HCT116 (cell line): ENCODE measurements around the gene HSPBAP1. TPM values are rescaled to one million over a fixed set of nuclear protein-coding genes. Genes with fewer than 3 reads are reported as not detected.

Experiments
- ATAC-seq: fragments of 200-7000 bp; cut with Tn5 transposase; 2 replicates; pipeline ENCODE4 v1.9.1; 2020; ENCODE audit warnings: mild to moderate bottlenecking, moderate library complexity
- BruUV-seq: library from RNA; stranded (reverse); fragments of 400-500 nt; replicated peaks from 2 replicates; lab custom pipeline; 2021; lab: Mats Ljungman, UMichigan
- CTCF ChIA-PET: fragments of 300-600 bp; sonication (Branson Sonifier 250); formaldehyde crosslinking; loops from one replicate; lab custom pipeline; 2021; ENCODE audit warnings: antibody characterized with exemption; lab: Charles Lee
- POLR2A ChIA-PET: fragments of 300-600, 350-600 bp; sonication (Branson Sonifier 250); formaldehyde crosslinking; loops from one replicate; lab custom pipeline; 2021; ENCODE audit warnings: antibody characterized with exemption; lab: Charles Lee
- RAD21 ChIA-PET, 2 experiments: fragments of 300-600 bp; sonication (Branson Sonifier 250); formaldehyde crosslinking; loops; one replicate each; lab custom pipeline; 2023; ENCODE audit warnings: low total read pairs in 2 of 2; ENCODE audit not compliant: uncharacterized antibody in 2 of 2, unreplicated experiment in 2 of 2, low non-redundant PET in 1 of 2; lab: Charles Lee
- DNase-seq: peaks from one replicate; pipeline ENCODE4 v3.0.0-alpha.2; 2010; ENCODE audit warnings: low read depth, low spot score
- H2AFZ ChIP-seq: fragments of 200-600 bp; shearing (Covaris generic), sonication (generic); 2 replicates; pipeline ENCODE4 v1.6.1; 2017; ENCODE audit warnings: low read depth, mixed run types, mixed read lengths, antibody characterized with exemption, low read length; ENCODE audit not compliant: poor library complexity, severe bottlenecking
- H3K27ac ChIP-seq: 2 replicates; pipeline ENCODE4 v1.5.1; 2012; ENCODE audit warnings: low read depth, low read length
- H3K27me3 ChIP-seq: fragments of 200-600 bp; sonication (generic); 2 replicates; pipeline ENCODE4 v1.6.1; 2016; ENCODE audit warnings: mixed run types, low read length, mixed read lengths; ENCODE audit not compliant: insufficient read depth
- H3K36me3 ChIP-seq, 2 experiments: fragments of 200-500 bp in 1 of 2; fragments of 200-600 bp in 1 of 2; sonication (Bioruptor generic) in 1 of 2; sonication (generic) in 1 of 2; 2 replicates each; pipeline versions ENCODE4 v1.5.1 to v1.6.1; 2014 to 2016; ENCODE audit warnings: low read length in 2 of 2, inconsistent platforms in 1 of 2, mixed read lengths in 1 of 2, mixed run types in 1 of 2; ENCODE audit not compliant: insufficient read depth in 2 of 2, control insufficient read depth in 1 of 2
- H3K4me1 ChIP-seq, 2 experiments: fragments of 200-600 bp in 1 of 2; sonication (generic) in 1 of 2; 2 replicates each; pipeline versions ENCODE4 v1.5.1 to v1.6.1; 2012 to 2017; ENCODE audit warnings: low read length in 2 of 2, inconsistent platforms in 1 of 2, mild to moderate bottlenecking in 1 of 2, mixed read lengths in 1 of 2, mixed run types in 1 of 2, moderate library complexity in 1 of 2; ENCODE audit not compliant: insufficient read depth in 2 of 2, control insufficient read depth in 1 of 2
- H3K4me2 ChIP-seq: fragments of 200-600 bp; sonication (generic); 2 replicates; pipeline ENCODE4 v1.6.1; 2017; ENCODE audit warnings: mixed run types, low read length, mixed read lengths
- H3K4me3 ChIP-seq, 2 experiments: fragments of 200-600 bp in 1 of 2; sonication (generic) in 1 of 2; replicated peaks in 1 of 2; 2 replicates each; pipeline ENCODE4 v1.5.1; 2011 to 2016; ENCODE audit warnings: low read length in 2 of 2, control low read depth in 1 of 2, low read depth in 1 of 2, mild to moderate bottlenecking in 1 of 2, mixed read lengths in 1 of 2, mixed run types in 1 of 2
- H3K79me2 ChIP-seq: fragments of 200-600 bp; sonication (generic); 2 replicates; pipeline ENCODE4 v1.6.1; 2017; ENCODE audit warnings: mild to moderate bottlenecking, mixed run types, low read length, moderate library complexity, mixed read lengths; ENCODE audit not compliant: insufficient read depth
- H3K9ac ChIP-seq: fragments of 200-600 bp; sonication (generic); 2 replicates; pipeline ENCODE4 v1.6.1; 2016; ENCODE audit warnings: low read length, mixed read lengths
- H3K9me2 ChIP-seq: fragments of 200-600 bp; sonication (generic), shearing (Covaris generic); 2 replicates; pipeline ENCODE4 v1.6.1; 2017; ENCODE audit warnings: mixed run types, mild to moderate bottlenecking, moderate library complexity; ENCODE audit not compliant: insufficient read depth
- H3K9me3 ChIP-seq, 2 experiments: fragments of 200-500 bp in 1 of 2; fragments of 200-600 bp in 1 of 2; sonication (Bioruptor generic) in 1 of 2; sonication (generic) in 1 of 2; 2 replicates each; pipeline ENCODE4 v1.6.1; 2014 to 2017; ENCODE audit warnings: low read length in 2 of 2, mixed read lengths in 2 of 2, inconsistent platforms in 1 of 2, low read depth in 1 of 2, mild to moderate bottlenecking in 1 of 2, mixed run types in 1 of 2, moderate library complexity in 1 of 2; ENCODE audit not compliant: control insufficient read depth in 1 of 2, insufficient read depth in 1 of 2
- H4K20me1 ChIP-seq: fragments of 200-600 bp; sonication (generic), shearing (Covaris generic); 2 replicates; pipeline ENCODE4 v1.6.1; 2017; ENCODE audit warnings: mixed run types, mild to moderate bottlenecking, moderate library complexity; ENCODE audit not compliant: insufficient read depth
- ATF3 ChIP-seq: IDR thresholded peaks from 2 replicates; pipeline ENCODE4 v1.6.1; 2012
- CBX3 ChIP-seq: IDR thresholded peaks from 2 replicates; pipeline ENCODE4 v1.6.1; 2012; ENCODE audit warnings: low read depth
- CEBPB ChIP-seq: IDR thresholded peaks from 2 replicates; pipeline ENCODE4 v1.6.1; 2012; ENCODE audit warnings: low read depth
- CTCF ChIP-seq, 3 experiments: fragments of 200-600 bp in 1 of 3; sonication (generic) in 1 of 3; IDR thresholded peaks in 2 of 3; conservative IDR thresholded peaks in 1 of 3; 2 replicates each; pipeline ENCODE4 v1.5.1; 2012 to 2017; ENCODE audit warnings: low read depth in 2 of 3, low read length in 2 of 3, antibody characterized with exemption in 1 of 3, borderline replicate concordance in 1 of 3, control low read depth in 1 of 3, mild to moderate bottlenecking in 1 of 3, mixed read lengths in 1 of 3, mixed run types in 1 of 3, moderate library complexity in 1 of 3; ENCODE audit not compliant: insufficient read depth in 1 of 3
- EZH2phosphoT487 ChIP-seq: fragments of 200-600 bp; IDR thresholded peaks from 2 replicates; pipeline ENCODE4 v1.6.1; 2018; ENCODE audit warnings: antibody characterized with exemption, borderline replicate concordance
- FOSL1 ChIP-seq: IDR thresholded peaks from 2 replicates; pipeline ENCODE4 v1.6.1; 2012; ENCODE audit warnings: low read depth
- JUND ChIP-seq: IDR thresholded peaks from 2 replicates; pipeline ENCODE4 v1.6.1; 2012
- POLR2AphosphoS5 ChIP-seq: IDR thresholded peaks from 2 replicates; pipeline ENCODE4 v1.6.1; 2011; ENCODE audit warnings: mild to moderate bottlenecking, low read depth, low read length, moderate library complexity
- RAD21 ChIP-seq: IDR thresholded peaks from 2 replicates; pipeline ENCODE4 v1.6.1; 2012; ENCODE audit warnings: low read depth, mild to moderate bottlenecking
- REST ChIP-seq: IDR thresholded peaks from 2 replicates; pipeline ENCODE4 v1.6.1; 2012; ENCODE audit warnings: low read depth
- SIN3A ChIP-seq: IDR thresholded peaks from 2 replicates; pipeline ENCODE4 v1.6.1; 2012; ENCODE audit warnings: low read depth
- SP1 ChIP-seq: IDR thresholded peaks from 2 replicates; pipeline ENCODE4 v1.6.1; 2012; ENCODE audit warnings: low read depth
- SRF ChIP-seq: IDR thresholded peaks from 2 replicates; pipeline ENCODE4 v1.6.1; 2012; ENCODE audit warnings: low read depth
- TCF7L2 ChIP-seq: IDR thresholded peaks from 2 replicates; pipeline ENCODE4 v1.7.0; 2011; ENCODE audit warnings: borderline replicate concordance, inconsistent platforms; ENCODE audit not compliant: insufficient read depth, insufficient read length; ENCODE audit errors: extremely low read depth
- ZFX ChIP-seq: fragments of 450-650 bp; IDR thresholded peaks from 2 replicates; pipeline ENCODE4 v1.6.1; 2017
- ZNF274 ChIP-seq: fragments of 200-500 bp; sonication (Bioruptor generic); IDR thresholded peaks from 2 replicates; pipeline ENCODE4 v1.6.1; 2014; ENCODE audit warnings: mild to moderate bottlenecking, low read depth, low read length, inconsistent platforms
- intact Hi-C: fragments of 100-400 bp; cut with micrococcal nuclease; formaldehyde crosslinking; loops from 2 replicates; pipeline ENCODE4 v1.10.0; 2022
- total RNA-seq: library from RNA; stranded (reverse); gene quantifications from one replicate; pipeline ENCODE4 v1.2.1, GENCODE V29; 2021; ENCODE audit not compliant: unreplicated experiment

HSPBAP1 gene
- total RNA-seq, 1 experiment from 2014 or later, result 6.6 TPM

GRCh38 chr3:122789585-122790273 lies 3.9 kb downstream of the HSPBAP1 start:
- POLR2A ChIA-PET, result no interaction called here
- Histone ChIP-seq H3K27ac (no peak overlapping the region), H3K79me2 (no peaks in the 10 kb centered on the region), H3K4me3 (no peak overlapping the region), H3K27me3 (no peaks in the 10 kb centered on the region), H3K9ac (no peak overlapping the region), H3K4me1 (peaks cover 10 to 26% of the 10 kb centered on the region in 2 experiments)
- no peak for ATAC-seq
- no TSS peak for BruUV-seq
- CTCF ChIA-PET, result no interaction called here
- TF ChIP-seq SIN3A (no peak), ZFX (no peak), SP1 (no peak), CBX3 (no peak), REST (no peak), FOSL1 (no peak), ZNF274 (no peak), EZH2phosphoT487 (no peak), CEBPB (no peak), POLR2AphosphoS5 (no peak), JUND (no peak), TCF7L2 (no peak), ATF3 (no peak), SRF (no peak), CTCF (IDR thresholded peaks at IDR 0.05 in 2 of 3, conservative IDR thresholded peaks at IDR 0.05 in 1 of 3; ENCODE audit: borderline replicate concordance in 1 of 3, insufficient read depth in 1 of 3, low read depth in 2 of 3, low read length in 2 of 3) (no peak), RAD21 (no peak)
- TF ChIP-seq, all 23 proteins: peak for 0
- Histone ChIP-seq H4K20me1 (no peaks in the 10 kb centered on the region), H3K36me3 (no peaks in the 10 kb centered on the region), H3K4me2 (no peak overlapping the region), H3K9me3 (no peaks in the 10 kb centered on the region), H2AFZ (no peak overlapping the region), H3K9me2 (no peaks in the 10 kb centered on the region)
- no peak for DNase-seq
- intact Hi-C loops, result no loop called here
- RAD21 ChIA-PET, result no interaction called here
